Stimulated activated effector memory CD8-positive, alpha-beta T cell treated with anti-CD3 and anti-CD28 coated beads, Interleukin-12 subunit alpha, Interleukin-12 subunit beta, amount 100 ng/mL, for 72 hours (primary cell): ENCODE data around the gene HMOX2.

Experiments
- ATAC-seq: fragments of 150-1000 bp; cut with Tn5 transposase; 2 replicates; pipeline ENCODE4 v1.10.0; 2021
- DNase-seq, 2 donors: peaks; one replicate each; pipeline ENCODE4 v3.0.0; 2021 to 2022; ENCODE audit warnings: low spot score in 2 of 2
- H3K27ac Mint-ChIP-seq: one replicate; pipeline ENCODE4 v1.8.0; 2022; ENCODE audit warnings: mild to moderate bottlenecking, mixed read lengths
- H3K36me3 Mint-ChIP-seq: one replicate; pipeline ENCODE4 v1.8.0; 2022; ENCODE audit warnings: mild to moderate bottlenecking, mixed read lengths
- H3K4me1 Mint-ChIP-seq: one replicate; pipeline ENCODE4 v1.8.0; 2022; ENCODE audit warnings: mixed read lengths
- H3K4me3 Mint-ChIP-seq: one replicate; pipeline ENCODE4 v1.8.0; 2022; ENCODE audit warnings: mild to moderate bottlenecking, mixed read lengths
- H3K9me3 Mint-ChIP-seq: one replicate; pipeline ENCODE4 v1.8.0; 2022; ENCODE audit warnings: mixed read lengths

The HMOX2 gene

GRCh38 chr16:4507588-4508345, 31.6 kb downstream of the HMOX2 start:
- Mint-ChIP-seq H3K36me3 (peaks cover 79% of the 10 kb centered on the region), H3K9me3 (no peaks in the 10 kb centered on the region), H3K4me1 (peaks cover 61% of the 10 kb centered on the region), H3K27ac (peak overlapping the region; percentile 91), H3K4me3 (no peak overlapping the region)
- DNase-seq (no peak), ATAC-seq (no peak)

DNA sequence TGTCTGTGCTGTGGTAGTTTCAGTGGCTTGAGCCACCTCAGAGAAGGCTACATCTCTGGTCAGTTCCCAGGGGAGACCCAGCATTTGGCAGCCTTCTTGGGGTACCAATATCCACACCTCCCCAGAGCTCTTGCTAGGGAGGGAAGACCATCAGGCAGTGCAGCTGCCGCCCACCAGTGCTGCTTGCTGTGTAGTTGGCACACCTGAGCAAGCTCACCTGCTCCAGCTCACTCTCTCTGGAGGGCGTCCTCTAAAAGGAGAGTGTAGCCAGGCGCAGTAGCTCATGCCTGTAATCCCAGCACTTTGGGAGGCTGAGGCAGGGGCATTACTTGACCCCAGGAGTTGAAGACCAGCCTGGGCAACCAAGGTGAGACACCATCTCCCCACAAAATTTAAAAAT, 32.6 kb downstream of the HMOX2 start:
- DNase-seq (no peak), ATAC-seq (no peak)
- H3K4me3 Mint-ChIP-seq: no peak overlapping the region
- no peaks in the 10 kb centered on the region for H3K9me3 Mint-ChIP-seq
- H3K4me1 Mint-ChIP-seq: peaks cover 60% of the 10 kb centered on the region
- peak overlapping the region; percentile 91 for H3K27ac Mint-ChIP-seq
- peaks cover 87% of the 10 kb centered on the region for H3K36me3 Mint-ChIP-seq

GRCh38 chr16:4509420-4509819, 33.2 kb downstream of the HMOX2 start:
- Mint-ChIP-seq H3K4me1 (peaks cover 63% of the 10 kb centered on the region), H3K36me3 (peaks cover 87% of the 10 kb centered on the region), H3K4me3 (no peak overlapping the region)

DNA sequence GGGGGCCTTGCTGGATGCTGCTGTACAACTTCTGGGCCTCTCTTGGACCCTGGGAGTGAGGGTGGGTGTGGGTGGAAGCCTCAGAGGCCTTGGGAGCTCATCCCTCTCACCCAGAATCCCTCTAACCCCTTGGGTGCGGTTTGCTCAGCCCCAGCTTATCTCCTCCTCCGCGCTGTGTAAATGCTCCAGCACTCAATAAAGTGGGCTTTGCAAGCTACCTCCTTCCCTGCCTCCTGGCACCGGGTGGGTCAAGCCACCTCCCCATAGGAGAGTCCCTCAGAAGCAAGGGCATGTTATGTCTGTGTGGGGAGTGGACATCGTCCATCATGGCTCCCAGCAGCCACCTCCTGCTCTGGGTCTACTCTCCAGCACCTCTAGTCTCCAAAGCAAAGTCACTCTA, 33.9 kb downstream of the HMOX2 start:
- DNase-seq (no peak), ATAC-seq (no peak)
- Mint-ChIP-seq H3K9me3 (no peaks in the 10 kb centered on the region), H3K36me3 (peaks cover 83% of the 10 kb centered on the region), H3K4me1 (peaks cover 65% of the 10 kb centered on the region), H3K27ac (peak overlapping the region; percentile 96), H3K4me3 (no peak overlapping the region)

More at GRCh38 chr16:4509420-4509819, 33.2 kb downstream of the HMOX2 start:
- no peaks in the 10 kb centered on the region for H3K9me3 Mint-ChIP-seq
- no peak for DNase-seq
- peak overlapping the region; percentile 96 for H3K27ac Mint-ChIP-seq
- no peak for ATAC-seq

- DNase-seq: no peak
- H3K27ac Mint-ChIP-seq: peak overlapping the region; percentile 96
- peaks cover 65% of the 10 kb centered on the region for H3K4me1 Mint-ChIP-seq
- ATAC-seq: no peak
- no peak overlapping the region for H3K4me3 Mint-ChIP-seq
- H3K9me3 Mint-ChIP-seq: no peaks in the 10 kb centered on the region
- peaks cover 76% of the 10 kb centered on the region for H3K36me3 Mint-ChIP-seq
Measured at GRCh38 chr16:4510747-4511426, 34.7 kb downstream of the HMOX2 start.

DNA sequence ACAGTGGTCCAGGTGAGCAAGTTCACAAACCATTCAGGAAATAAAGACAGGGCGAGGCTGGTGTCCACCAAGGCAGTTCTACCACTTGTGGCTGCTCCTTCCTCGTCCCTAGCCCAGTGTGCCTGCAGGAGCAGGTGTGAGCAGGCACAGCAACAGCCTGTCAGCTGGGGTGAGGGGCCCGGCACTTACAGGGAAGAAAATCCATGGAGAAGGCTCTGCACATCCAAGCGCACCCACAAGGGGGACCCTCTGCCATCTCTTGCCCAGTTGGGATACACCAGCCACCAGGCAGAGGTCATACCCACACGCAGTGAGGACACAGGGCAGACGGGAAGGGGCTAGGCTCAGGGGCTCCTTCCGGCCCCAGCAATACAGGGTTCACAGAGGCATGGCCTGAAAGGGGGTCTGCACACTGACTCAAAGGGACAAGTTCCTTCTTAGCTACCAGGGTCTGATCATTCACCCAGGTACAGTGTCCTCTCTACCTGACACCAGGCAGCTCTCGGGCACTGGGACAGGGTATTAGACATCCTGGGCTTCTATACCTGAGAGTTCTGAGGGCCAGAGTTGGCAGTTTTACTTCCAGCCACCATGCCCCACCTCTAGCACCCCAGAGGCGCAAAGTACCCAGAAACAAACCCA, 35.4 kb downstream of the HMOX2 start:
- DNase-seq (no peak), ATAC-seq (peak; percentile 29)
- no peaks in the 10 kb centered on the region for H3K9me3 Mint-ChIP-seq

DNA sequence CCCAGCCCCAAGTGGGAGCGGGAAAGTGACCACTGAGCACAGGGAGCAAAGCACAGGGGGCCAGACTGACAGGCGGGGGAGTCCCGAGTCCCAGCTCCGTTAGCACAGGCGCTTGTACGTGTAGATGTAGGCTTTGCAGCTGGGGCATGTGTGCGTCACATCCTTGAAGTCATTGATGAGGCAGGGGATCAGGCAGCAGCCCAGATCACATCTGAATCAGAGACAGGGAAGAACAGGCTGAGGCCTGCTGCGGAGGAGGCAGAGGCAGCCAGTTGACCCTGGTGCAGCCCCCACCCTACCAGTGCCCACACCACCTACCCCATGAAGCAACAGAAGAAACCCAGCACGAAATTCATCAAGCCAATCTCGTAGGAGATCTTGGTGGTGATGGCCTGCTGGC, 36.3 kb downstream of the HMOX2 start:
- Mint-ChIP-seq H3K4me1 (peaks cover 60% of the 10 kb centered on the region), H3K9me3 (no peaks in the 10 kb centered on the region), H3K36me3 (peaks cover 67% of the 10 kb centered on the region), H3K4me3 (no peak overlapping the region), H3K27ac (peak overlapping the region; percentile 96)
- no peak for ATAC-seq
- no peak for DNase-seq

More for the DNA sequence above, 35.4 kb downstream of the HMOX2 start:
- peak overlapping the region; percentile 96 for H3K27ac Mint-ChIP-seq
- H3K4me1 Mint-ChIP-seq: peaks cover 62% of the 10 kb centered on the region
- peaks cover 73% of the 10 kb centered on the region for H3K36me3 Mint-ChIP-seq
- H3K4me3 Mint-ChIP-seq: no peak overlapping the region

DNA sequence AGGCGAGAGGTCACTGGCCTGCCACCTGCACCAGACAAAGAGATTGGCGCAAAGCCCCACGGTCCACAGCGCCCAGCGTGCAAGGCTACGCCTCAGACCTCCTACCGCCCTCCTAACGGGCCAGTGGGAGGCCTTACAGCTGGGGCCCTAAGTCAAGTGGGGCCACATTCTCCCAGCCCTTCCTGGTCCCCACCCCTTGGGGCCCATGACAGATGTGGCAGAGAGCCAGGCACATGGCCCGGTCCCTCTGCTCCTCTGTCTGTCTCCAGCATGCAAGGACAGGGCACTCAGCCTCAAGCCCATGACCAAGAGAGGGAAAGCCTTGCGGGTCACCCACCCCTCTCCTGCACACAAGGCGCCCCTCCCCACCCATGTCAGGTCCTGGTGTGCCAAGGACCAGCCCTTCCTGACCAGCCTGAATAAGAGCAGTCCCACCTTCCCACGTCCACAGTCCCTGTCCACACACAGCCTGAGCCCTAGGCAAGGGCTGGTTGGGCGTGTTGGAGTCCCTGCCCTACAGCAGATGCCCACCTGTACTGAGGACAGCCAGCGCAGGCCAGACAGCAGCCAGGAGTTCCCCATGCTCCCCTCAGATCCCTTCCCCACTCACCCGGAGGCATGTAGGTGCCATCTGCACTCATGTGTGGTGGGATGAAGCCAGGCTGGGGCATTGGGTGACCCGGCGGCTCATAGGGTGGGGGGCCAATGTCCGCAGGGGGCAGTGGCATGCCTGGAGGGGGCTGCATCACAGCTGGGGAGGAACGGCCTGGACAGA, 37.1 kb downstream of the HMOX2 start:
- no peak overlapping the region for H3K4me3 Mint-ChIP-seq
- DNase-seq (no peak), ATAC-seq (no peak)
- H3K4me1 Mint-ChIP-seq: peaks cover 52% of the 10 kb centered on the region
- peaks cover 59% of the 10 kb centered on the region for H3K36me3 Mint-ChIP-seq
- H3K27ac Mint-ChIP-seq: peak overlapping the region; percentile 96
- no peaks in the 10 kb centered on the region for H3K9me3 Mint-ChIP-seq

- peaks cover 52% of the 10 kb centered on the region for H3K4me1 Mint-ChIP-seq
- peaks cover 53% of the 10 kb centered on the region for H3K36me3 Mint-ChIP-seq
- H3K9me3 Mint-ChIP-seq: no peaks in the 10 kb centered on the region
Measured at GRCh38 chr16:4513881-4514280, 37.7 kb downstream of the HMOX2 start.

GRCh38 chr16:4514606-4515005, 38.4 kb downstream of the HMOX2 start:
- ATAC-seq: no peak
- no peak for DNase-seq
- Mint-ChIP-seq H3K36me3 (peaks cover 45% of the 10 kb centered on the region), H3K4me3 (peak overlapping the region; percentile 54), H3K4me1 (peaks cover 52% of the 10 kb centered on the region), H3K27ac (peak overlapping the region; percentile 96), H3K9me3 (no peaks in the 10 kb centered on the region)

More at GRCh38 chr16:4513881-4514280, 37.7 kb downstream of the HMOX2 start:
- H3K4me3 Mint-ChIP-seq: peak overlapping the region; percentile 54
- H3K27ac Mint-ChIP-seq: peak overlapping the region; percentile 96
- ATAC-seq (no peak), DNase-seq (no peak)

DNA sequence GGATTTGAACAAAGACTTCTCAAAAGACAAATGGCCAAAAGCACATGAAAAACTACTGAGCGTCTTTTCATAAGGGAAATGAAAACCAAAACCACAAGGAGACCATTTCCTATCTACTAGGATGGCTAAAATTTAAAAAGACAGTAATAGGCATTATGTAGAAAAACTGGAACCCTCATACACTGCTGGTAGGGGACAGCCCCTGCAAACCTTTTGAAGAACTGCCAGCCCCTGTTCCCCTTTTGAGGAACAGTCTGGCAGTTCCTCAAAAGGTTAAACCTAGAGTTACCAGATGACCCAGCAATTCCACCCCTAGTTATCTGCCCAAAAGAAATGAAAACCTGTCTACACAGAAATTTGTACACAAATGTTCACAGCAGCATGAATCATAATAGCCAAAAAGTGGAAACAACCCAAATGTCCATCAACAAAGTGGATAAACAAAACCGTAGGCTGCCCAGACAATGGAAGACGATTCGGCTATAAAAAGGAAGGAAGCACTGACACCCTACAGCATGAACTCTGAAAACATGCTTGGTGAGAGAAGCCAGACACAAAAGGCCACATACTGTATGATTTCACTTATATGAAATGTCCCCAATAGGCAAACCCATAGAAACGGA, 39.5 kb downstream of the HMOX2 start:
- DNase-seq: no peak
- H3K4me3 Mint-ChIP-seq: peak overlapping the region; percentile 54
- peaks cover 52% of the 10 kb centered on the region for H3K4me1 Mint-ChIP-seq
- peaks cover 34% of the 10 kb centered on the region for H3K36me3 Mint-ChIP-seq
- H3K9me3 Mint-ChIP-seq: no peaks in the 10 kb centered on the region
- peak; percentile 47 for ATAC-seq
- H3K27ac Mint-ChIP-seq: peak overlapping the region; percentile 96

DNA sequence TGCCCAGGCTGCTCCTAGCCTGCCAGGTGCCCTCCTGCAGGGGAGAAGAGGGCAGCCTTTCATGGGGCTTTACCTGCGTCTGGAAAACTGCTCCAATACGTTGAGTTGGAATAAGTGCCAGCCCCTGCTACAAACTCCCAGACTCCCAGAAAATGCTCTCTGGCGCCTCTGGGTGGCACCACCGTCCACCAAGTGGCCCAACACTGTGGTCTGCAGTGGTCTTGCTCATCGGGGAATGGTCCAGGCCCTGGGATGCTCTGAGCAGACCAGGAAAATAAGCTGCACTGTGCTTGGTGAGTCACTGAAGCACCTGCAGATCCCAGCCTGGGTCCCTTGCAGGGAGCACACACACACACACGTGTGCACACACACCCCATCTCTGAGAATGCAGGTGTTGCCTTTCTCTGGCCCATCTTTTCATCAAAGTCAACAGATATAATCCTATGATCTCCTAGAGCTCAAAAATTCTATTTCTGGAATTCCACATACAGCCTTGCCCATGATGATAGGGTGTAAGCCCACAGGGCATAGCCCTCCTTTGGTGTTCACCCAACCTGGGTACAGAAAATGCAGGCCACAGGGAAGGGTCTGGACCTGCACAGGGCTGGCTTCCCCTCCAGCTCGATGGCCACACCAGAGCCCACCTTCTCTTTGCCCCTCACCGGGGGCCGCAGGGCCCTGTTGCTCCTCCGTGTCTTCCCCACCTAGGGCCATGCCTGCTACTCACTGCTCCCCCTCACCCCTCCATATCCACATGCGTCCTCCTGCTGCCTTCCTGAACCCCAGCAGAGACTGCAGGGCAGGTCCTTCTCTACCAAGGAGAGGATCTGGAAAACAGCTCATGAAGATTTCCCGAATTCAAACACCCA, 41.8 kb downstream of the HMOX2 start:
- Mint-ChIP-seq H3K4me1 (peaks cover 31% of the 10 kb centered on the region), H3K4me3 (no peak overlapping the region), H3K36me3 (peaks cover 13% of the 10 kb centered on the region), H3K9me3 (no peaks in the 10 kb centered on the region), H3K27ac (peak overlapping the region; percentile 96)
- no peak for DNase-seq
- peak; percentile 11 for ATAC-seq

GRCh38 chr16:4519274-4520058, 43.3 kb downstream of the HMOX2 start:
- Mint-ChIP-seq H3K36me3 (peaks cover 12% of the 10 kb centered on the region), H3K4me3 (no peak overlapping the region), H3K9me3 (no peaks in the 10 kb centered on the region), H3K4me1 (peaks cover 18% of the 10 kb centered on the region), H3K27ac (peak overlapping the region; percentile 67)
- ATAC-seq (no peak), DNase-seq (no peak)
